Fibroblast of skin of back (primary cell): Measurements from ENCODE around the gene FAM216B.
A peak's percentile ranks its signal among the peaks of the same experiment; 100 is the strongest.

Source experiments
- DNase-seq: peaks from one replicate; pipeline ENCODE4 v3.0.0-alpha.2; 2013

FAM216B gene

DNA sequence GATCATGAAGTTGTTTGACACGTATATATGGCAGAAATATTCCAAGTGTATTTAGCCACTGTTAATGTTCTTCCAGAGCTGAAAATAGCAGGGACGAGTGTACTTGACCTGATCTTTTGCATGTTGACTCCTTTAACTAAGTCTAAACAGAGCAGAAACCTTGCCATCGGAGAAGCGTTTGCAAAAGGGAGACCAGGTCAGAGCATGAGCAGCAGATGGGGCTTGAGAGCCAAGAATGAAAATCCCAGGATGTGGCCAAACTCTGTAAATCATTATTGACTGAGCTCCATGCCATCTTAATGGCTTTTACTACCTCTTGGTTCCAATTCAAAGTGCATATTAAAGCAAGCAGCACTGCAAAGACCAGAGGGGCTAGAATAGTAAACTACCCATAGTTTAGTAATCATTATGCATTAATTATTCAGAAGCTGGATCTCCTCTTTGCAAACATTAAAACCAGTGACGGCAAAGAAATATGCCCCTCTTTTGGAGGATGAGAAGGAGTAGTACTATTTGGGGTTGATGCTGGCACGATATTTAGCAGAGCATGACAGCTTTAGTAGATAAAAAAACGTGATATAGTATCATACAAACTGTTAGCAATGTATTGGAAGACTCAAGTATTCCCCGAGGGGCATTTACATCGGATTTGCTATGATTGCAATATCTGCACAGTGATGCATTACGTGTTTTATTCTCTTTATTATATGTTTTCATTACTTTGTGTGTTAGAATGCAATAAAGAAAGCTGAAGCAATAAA, 55.7 kb downstream of the FAM216B start:
- DNase-seq, result peak; percentile 79
